Right lobe of liver (tissue), 6 donors: Measurements from ENCODE around the gene TSGA10. TPM values are rescaled to one million over a fixed set of nuclear protein-coding genes. Genes with fewer than 3 reads are reported as not detected.
"Not testable (repeated sequence)": the region's sequence is repeated elsewhere in the genome, so short reads cannot be mapped to it uniquely, and the experiment has no call there.

Source experiments
- ATAC-seq, 4 donors: fragments of 200-7000 bp; cut with Tn5 transposase; one replicate each; pipeline ENCODE4 v1.9.1; 2020; ENCODE audit warnings: mild to moderate bottlenecking in 4 of 4, moderate library complexity in 4 of 4
- DNase-seq, 3 donors: peaks; one replicate each; pipeline ENCODE4 v3.0.0-alpha.2; 2020
- H3K27ac ChIP-seq, 3 donors: fragments of 200-600 bp; one replicate each; pipeline ENCODE4 v1.8.0; 2022
- H3K27me3 ChIP-seq, 2 donors: fragments of 200-600 bp; one replicate each; pipeline ENCODE4 v1.8.0; 2022
- H3K36me3 ChIP-seq, 4 donors: fragments of 200-600 bp; sonication (generic) in 1 of 4; one replicate each; pipeline versions ENCODE4 v1.5.1 to v1.8.0; 2017 to 2022; ENCODE audit warnings: control low read depth in 1 of 4
- H3K4me1 ChIP-seq, 4 donors: fragments of 200-600 bp; sonication (generic) in 1 of 4; one replicate each; pipeline versions ENCODE4 v1.5.1 to v1.8.0; 2017 to 2022; ENCODE audit warnings: control low read depth in 1 of 4
- H3K4me3 ChIP-seq, 3 donors: fragments of 200-600 bp; one replicate each; pipeline ENCODE4 v1.8.0; 2022
- H3K9me3 ChIP-seq, 4 donors: fragments of 200-600 bp; sonication (generic) in 1 of 4; one replicate each; pipeline versions ENCODE4 v1.5.1 to v1.8.0; 2017 to 2022; ENCODE audit warnings: control low read depth in 1 of 4
- CTCF ChIP-seq, 4 donors: fragments of 200-600 bp in 3 of 4; fragments of 450-650 bp in 1 of 4; IDR thresholded peaks; one replicate each; pipeline versions ENCODE4 v1.5.1 to v1.8.0; 2016 to 2022; ENCODE audit warnings: antibody characterized with exemption in 4 of 4, mild to moderate bottlenecking in 2 of 4
- POLR2A ChIP-seq: fragments of 450-650 bp; IDR thresholded peaks from one replicate; pipeline ENCODE4 v1.6.1; 2017; ENCODE audit warnings: antibody characterized with exemption, mild to moderate bottlenecking
- WGBS: methylation state at CpG from one replicate; pipeline ENCODE4 v1.1.6; 2018; ENCODE audit warnings: low coverage, low lambda C conversion rate; ENCODE audit not compliant: insufficient coverage; ENCODE audit errors: missing lambda C conversion rate; 5-methylcytosine and 5-hydroxymethylcytosine counted together
- intact Hi-C, 2 donors: fragments of 100-400 bp; cut with DNase I; formaldehyde crosslinking; loops; one replicate each; pipeline versions ENCODE4 v1.11.2 to v1.14.1; 2022
- total RNA-seq, 6 experiments: library from RNA; depleted of rRNA in 2 of 6; stranded (reverse); fragments of >200 nt in 2 of 6; fragmentation: NEBNext Ultra II Directional in 3 of 6; extraction: Animal tissue kit (Norgen Biotek cat#: 25700) in 3 of 6; gene quantifications; one replicate each; pipeline versions ENCODE4 v1.1.0 to v1.2.4, GENCODE V29; 2016 to 2023
- donor health status: DM: no; HTN: yes; CAD: no.
- donor health status: DM: no; HTN: no; CAD: no.
- donor health status: DM: no; HTN: no; CAD: no.
- donor health status: DM: no; HTN: yes; CAD: no.
- donor health status: DM: no; HTN: yes; CAD: no.

TSGA10 gene
- total RNA-seq, 6 experiments from 2014 or later, result 1.6 to 5.6 (median 2.7) TPM

GRCh38 chr2:99066075-99066958, 88.4 kb downstream of the TSGA10 start:
- intact Hi-C loops, result no loop called here
- H3K4me1 ChIP-seq, result no peaks in the 10 kb centered on the region
- H3K9me3 ChIP-seq, result no peaks in the 10 kb centered on the region
- ATAC-seq (peak; percentile 72 to 90 (median 78)), DNase-seq (no peak)
- 31% methylated on average over 3 of the region's 3 CpGs for WGBS
- no peaks in the 10 kb centered on the region for H3K27me3 ChIP-seq
- H3K27ac ChIP-seq, result no peak overlapping the region
- no peak overlapping the region for H3K4me3 ChIP-seq
- TF ChIP-seq POLR2A (no peak), CTCF (IDR thresholded peaks at IDR 0.05) (peak; percentile 48 to 53 (median 50))
- no peaks in the 10 kb centered on the region for H3K36me3 ChIP-seq

- H3K4me1 ChIP-seq, H3K27me3 ChIP-seq, ATAC-seq, intact Hi-C loops, DNase-seq, H3K36me3 ChIP-seq, H3K4me3 ChIP-seq, H3K9me3 ChIP-seq, H3K27ac ChIP-seq: not testable (repeated sequence)
- 88% methylated on average over 4 of the region's 6 CpGs for WGBS
These were observed 105.6 kb downstream of the TSGA10 start for GRCh38 chr2:99049187-99049586.

- H3K4me3 ChIP-seq, ATAC-seq, intact Hi-C loops, H3K36me3 ChIP-seq, H3K27me3 ChIP-seq, DNase-seq, H3K27ac ChIP-seq, H3K4me1 ChIP-seq, H3K9me3 ChIP-seq: not testable (repeated sequence)
- 62% methylated on average over 2 of the region's 2 CpGs for WGBS
These were observed 113.9 kb downstream of the TSGA10 start for GRCh38 chr2:99040736-99041300.

- WGBS, result 75% methylated on average over 1 of the region's 1 CpG
- no peaks in the 10 kb centered on the region for H3K4me1 ChIP-seq
These were observed 118.8 kb downstream of the TSGA10 start for GRCh38 chr2:99035920-99036319.

GRCh38 chr2:99032786-99033185, 122.0 kb downstream of the TSGA10 start:
- Histone ChIP-seq H3K36me3 (no peaks in the 10 kb centered on the region), H3K4me1 (no peaks in the 10 kb centered on the region), H3K9me3 (no peaks in the 10 kb centered on the region), H3K4me3 (no peak overlapping the region), H3K27ac (no peak overlapping the region), H3K27me3 (no peaks in the 10 kb centered on the region)
- TF ChIP-seq POLR2A, result no peak
- no peak for DNase-seq
- intact Hi-C loops, result no loop called here
- ATAC-seq, result no peak
- WGBS, result 78% methylated on average over 6 of the region's 6 CpGs

More at GRCh38 chr2:99035920-99036319, 118.8 kb downstream of the TSGA10 start:
- DNase-seq, result no peak
- H3K4me3 ChIP-seq, result no peak overlapping the region
- H3K27me3 ChIP-seq, result no peaks in the 10 kb centered on the region
- ATAC-seq, result no peak
- no peak overlapping the region for H3K27ac ChIP-seq
- no peaks in the 10 kb centered on the region for H3K9me3 ChIP-seq
- no peaks in the 10 kb centered on the region for H3K36me3 ChIP-seq
- intact Hi-C loops, result no loop called here
- TF ChIP-seq POLR2A (no peak), CTCF (IDR thresholded peaks at IDR 0.05) (no peak)

GRCh38 chr2:99032001-99032400, 122.7 kb downstream of the TSGA10 start:
- Histone ChIP-seq H3K27ac (no peak overlapping the region), H3K27me3 (no peaks in the 10 kb centered on the region), H3K9me3 (no peaks in the 10 kb centered on the region), H3K4me3 (no peak overlapping the region), H3K36me3 (no peaks in the 10 kb centered on the region), H3K4me1 (no peaks in the 10 kb centered on the region)
- no peak for ATAC-seq
- TF ChIP-seq POLR2A, result no peak
- TF ChIP-seq CTCF (IDR thresholded peaks at IDR 0.05), result no peak
- 54% methylated on average over 2 of the region's 2 CpGs for WGBS
- intact Hi-C loops, result no loop called here
- no peak for DNase-seq
